ENCODE measurements around the gene TALDO1. TPM values are rescaled to one million over a fixed set of nuclear protein-coding genes. Genes with fewer than 3 reads are reported as not detected.

The TALDO1 gene
- total and polyA plus RNA-seq, 2 donors from 2014 or later, result 175 to 312 TPM

DNA sequence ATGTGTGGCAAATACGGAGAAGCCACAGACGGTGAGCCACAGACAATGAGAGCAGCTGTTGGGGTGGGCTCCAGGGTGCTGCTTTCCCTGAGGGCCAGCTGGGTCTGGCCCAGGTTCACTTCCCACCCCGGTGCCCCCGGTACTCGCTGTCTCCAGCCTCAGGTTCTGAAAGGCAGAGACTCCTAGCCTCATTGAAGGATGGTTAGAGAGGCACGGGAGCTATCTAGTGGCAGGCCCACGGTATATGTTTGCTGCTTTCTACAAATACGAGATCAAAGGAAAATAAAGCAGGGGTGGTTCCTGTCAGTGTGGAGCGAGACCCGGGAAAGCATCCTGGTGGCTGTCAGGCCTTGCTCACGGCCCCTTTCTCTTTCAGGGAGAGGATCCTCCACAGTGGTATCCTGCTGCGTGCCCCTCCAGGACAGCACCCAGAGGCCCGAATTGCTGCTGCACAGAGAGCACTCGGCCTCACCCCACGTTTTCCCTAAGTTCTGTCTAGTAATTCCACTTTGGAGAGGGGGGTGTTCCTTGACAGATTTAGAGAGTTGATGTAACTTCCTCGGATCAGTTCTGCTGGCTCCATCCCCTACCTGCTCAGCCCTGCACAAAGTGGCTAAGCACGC is 48.7 kb upstream of the TALDO1 start:
- Histone ChIP-seq H3K4me3 (ENCODE audit: low read length in 3 of 3) (no peak overlapping the region), H3K27me3 (ENCODE audit: control insufficient read depth, insufficient read depth, low read length) (no peaks in the 10 kb centered on the region), H3K36me3 (ENCODE audit: control insufficient read depth in 2 of 3, insufficient read depth in 3 of 3, low read length in 3 of 3) (peaks cover 0 to 2% (median 0%) of the 10 kb centered on the region in 3 donors), H3K27ac (ENCODE audit: low read depth in 2 of 2, low read length in 2 of 2) (no peak overlapping the region), H3K9ac (ENCODE audit: low read length in 3 of 3) (no peak overlapping the region), H3K4me1 (ENCODE audit: control insufficient read depth in 2 of 3, insufficient read depth in 2 of 3, low read depth in 1 of 3, low read length in 3 of 3) (peaks cover 0 to 22% (median 12%) of the 10 kb centered on the region in 3 donors), H3K9me3 (ENCODE audit: control insufficient read depth in 2 of 3, insufficient read depth in 1 of 3, low read length in 3 of 3) (no peaks in the 10 kb centered on the region)
- no peak for DNase-seq
- intact Hi-C loops (cut with DNase I), result no loop called here
- FAIRE-seq, result no peak
- TF ChIP-seq, protein P1, sequence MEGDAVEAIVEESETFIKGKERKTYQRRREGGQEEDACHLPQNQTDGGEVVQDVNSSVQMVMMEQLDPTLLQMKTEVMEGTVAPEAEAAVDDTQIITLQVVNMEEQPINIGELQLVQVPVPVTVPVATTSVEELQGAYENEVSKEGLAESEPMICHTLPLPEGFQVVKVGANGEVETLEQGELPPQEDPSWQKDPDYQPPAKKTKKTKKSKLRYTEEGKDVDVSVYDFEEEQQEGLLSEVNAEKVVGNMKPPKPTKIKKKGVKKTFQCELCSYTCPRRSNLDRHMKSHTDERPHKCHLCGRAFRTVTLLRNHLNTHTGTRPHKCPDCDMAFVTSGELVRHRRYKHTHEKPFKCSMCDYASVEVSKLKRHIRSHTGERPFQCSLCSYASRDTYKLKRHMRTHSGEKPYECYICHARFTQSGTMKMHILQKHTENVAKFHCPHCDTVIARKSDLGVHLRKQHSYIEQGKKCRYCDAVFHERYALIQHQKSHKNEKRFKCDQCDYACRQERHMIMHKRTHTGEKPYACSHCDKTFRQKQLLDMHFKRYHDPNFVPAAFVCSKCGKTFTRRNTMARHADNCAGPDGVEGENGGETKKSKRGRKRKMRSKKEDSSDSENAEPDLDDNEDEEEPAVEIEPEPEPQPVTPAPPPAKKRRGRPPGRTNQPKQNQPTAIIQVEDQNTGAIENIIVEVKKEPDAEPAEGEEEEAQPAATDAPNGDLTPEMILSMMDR (IDR thresholded peaks at IDR 0.05; ENCODE audit: borderline replicate concordance, extremely low read depth, insufficient read depth), result no peak

DNA sequence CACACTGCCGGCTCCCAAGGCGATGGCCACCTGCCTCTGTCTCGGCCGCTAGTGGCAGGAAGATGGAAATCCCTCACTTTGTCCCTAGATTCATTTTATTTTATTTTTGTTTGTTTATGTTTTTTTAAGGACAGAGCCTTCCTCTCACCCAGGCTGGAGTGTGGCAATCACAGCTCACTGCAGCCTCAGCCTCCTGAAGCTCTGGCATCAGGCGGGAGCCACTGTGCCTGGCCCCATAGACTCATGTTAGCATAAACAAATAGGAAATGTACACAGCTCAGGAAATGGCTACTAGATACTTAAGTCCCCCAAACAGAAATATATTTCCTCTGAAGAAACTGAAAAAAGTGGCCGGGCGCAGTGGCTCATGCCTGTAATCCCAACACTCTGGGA is 48.2 kb upstream of the TALDO1 start:
- H3K27ac ChIP-seq (ENCODE audit: low read depth in 2 of 2, low read length in 2 of 2), result no peak overlapping the region
- H3K4me3 ChIP-seq (ENCODE audit: low read length in 3 of 3), result no peak overlapping the region
- peaks cover 0 to 2% (median 0%) of the 10 kb centered on the region in 3 donors for H3K36me3 ChIP-seq (ENCODE audit: control insufficient read depth in 2 of 3, insufficient read depth in 3 of 3, low read length in 3 of 3)
- H3K4me1 ChIP-seq (ENCODE audit: control insufficient read depth in 2 of 3, insufficient read depth in 2 of 3, low read depth in 1 of 3, low read length in 3 of 3), result peaks cover 0 to 20% (median 12%) of the 10 kb centered on the region in 3 donors
- DNase-seq (no peak), FAIRE-seq (no peak)
- intact Hi-C loops (cut with DNase I), result no loop called here
- H3K9ac ChIP-seq (ENCODE audit: low read length in 3 of 3), result no peak overlapping the region
- no peaks in the 10 kb centered on the region for H3K9me3 ChIP-seq (ENCODE audit: control insufficient read depth in 2 of 3, insufficient read depth in 1 of 3, low read length in 3 of 3)
- TF ChIP-seq, protein P1 (IDR thresholded peaks at IDR 0.05; ENCODE audit: borderline replicate concordance, extremely low read depth, insufficient read depth), result no peak
- H3K27me3 ChIP-seq (ENCODE audit: control insufficient read depth, insufficient read depth, low read length), result no peaks in the 10 kb centered on the region

DNA sequence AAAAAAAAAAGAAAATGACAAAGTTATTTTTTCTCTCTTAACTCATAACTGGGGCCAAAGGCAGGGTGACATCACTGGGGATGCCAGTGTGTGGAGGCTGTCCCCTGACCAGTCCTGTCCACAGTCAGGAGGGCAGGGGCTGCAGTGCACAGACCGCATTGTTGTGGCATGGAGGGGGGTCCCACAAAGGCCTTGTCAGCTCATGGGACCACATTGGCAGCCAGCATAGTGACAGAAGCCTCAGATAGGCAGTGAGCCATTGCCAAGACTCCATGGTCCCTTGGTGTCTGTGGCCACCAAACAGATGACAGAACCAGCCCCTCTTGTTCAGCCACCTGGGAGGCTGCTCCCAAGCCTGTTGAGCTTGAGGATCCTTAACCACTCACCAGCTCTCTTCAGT is 47.5 kb upstream of the TALDO1 start:
- Histone ChIP-seq H3K4me3 (ENCODE audit: low read length in 3 of 3) (no peak overlapping the region), H3K27ac (ENCODE audit: low read depth in 2 of 2, low read length in 2 of 2) (no peak overlapping the region), H3K36me3 (ENCODE audit: control insufficient read depth in 2 of 3, insufficient read depth in 3 of 3, low read length in 3 of 3) (peaks cover 0 to 2% (median 0%) of the 10 kb centered on the region in 3 donors), H3K9ac (ENCODE audit: low read length in 3 of 3) (no peak overlapping the region), H3K4me1 (ENCODE audit: control insufficient read depth in 2 of 3, insufficient read depth in 2 of 3, low read depth in 1 of 3, low read length in 3 of 3) (peaks cover 0 to 24% (median 16%) of the 10 kb centered on the region in 3 donors), H3K27me3 (ENCODE audit: control insufficient read depth, insufficient read depth, low read length) (no peaks in the 10 kb centered on the region), H3K9me3 (ENCODE audit: control insufficient read depth in 2 of 3, insufficient read depth in 1 of 3, low read length in 3 of 3) (no peaks in the 10 kb centered on the region)
- TF ChIP-seq, protein P1 (IDR thresholded peaks at IDR 0.05; ENCODE audit: borderline replicate concordance, extremely low read depth, insufficient read depth), result no peak
- FAIRE-seq, result no peak
- intact Hi-C loops (cut with DNase I), result no loop called here
- DNase-seq, result no peak

Measured in kidney (tissue), 14 donors.